ENCODE data around the gene APBB3. TPM values are rescaled to one million over a fixed set of nuclear protein-coding genes. Genes with fewer than 3 reads are reported as not detected.

APBB3 gene
- polyA plus RNA-seq, 1 donor from 2014 or later = 131 TPM

- Histone ChIP-seq H3K4me3 (ENCODE audit: low read length) (peak overlapping the region; percentile 99), H3K36me3 (ENCODE audit: insufficient read depth, low read length) (no peaks in the 10 kb centered on the region), H3K27ac (ENCODE audit: low read length) (peak overlapping the region; percentile 92)
These were observed 802 bp downstream of the APBB3 start for GRCh38 chr5:140563596-140563995.

DNA sequence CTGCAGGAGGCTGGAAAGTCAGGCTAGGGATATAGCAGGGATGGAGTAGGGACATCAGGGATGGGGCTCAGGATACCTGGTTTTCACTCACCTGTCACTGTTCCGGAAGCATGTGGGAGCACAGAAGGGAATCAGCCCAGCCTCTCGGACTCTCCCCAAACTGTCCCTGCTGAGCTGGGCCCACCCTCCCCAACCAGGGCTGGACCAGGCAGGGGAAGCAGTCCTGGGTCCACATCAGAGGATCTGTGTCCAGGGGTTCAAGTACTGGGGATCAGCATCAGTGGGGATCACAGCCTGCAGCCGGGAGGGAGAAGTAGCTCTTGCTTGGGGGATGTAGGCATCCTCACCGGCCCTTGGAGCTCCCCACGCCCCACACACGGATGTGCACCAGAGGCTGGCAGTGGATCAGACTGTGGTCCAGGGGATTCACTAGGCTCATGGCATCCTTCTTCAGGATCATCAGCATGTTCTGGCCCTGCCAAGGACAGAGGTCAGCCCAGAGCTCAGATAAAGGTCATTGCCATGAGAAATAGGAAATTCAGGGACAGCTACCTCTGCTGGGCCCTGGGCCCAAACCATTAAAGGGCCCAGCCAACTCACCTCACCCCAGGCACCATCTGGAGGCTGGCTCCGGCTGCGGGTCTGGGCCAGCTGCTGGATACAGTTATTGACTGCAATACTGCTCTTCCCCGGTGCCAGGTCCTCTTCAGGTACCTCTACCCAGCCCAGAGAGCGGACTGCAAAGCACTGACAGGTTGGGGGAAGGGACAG is 2.5 kb downstream of the APBB3 start:
- no peaks in the 10 kb centered on the region for H3K9me3 ChIP-seq (ENCODE audit: low read length)
- no peak overlapping the region for H3K27ac ChIP-seq (ENCODE audit: low read length)
- peak overlapping the region; percentile 7 for H3K4me3 ChIP-seq (ENCODE audit: low read length)
- no peaks in the 10 kb centered on the region for H3K9me2 ChIP-seq (ENCODE audit: insufficient read depth, low read length)
- no peak overlapping the region for H2AFZ ChIP-seq (ENCODE audit: low read depth, low read length)
- H3K27me3 ChIP-seq (ENCODE audit: insufficient read depth, low read depth, low read length) = no peaks in the 10 kb centered on the region
- no peaks in the 10 kb centered on the region for H3K36me3 ChIP-seq (ENCODE audit: insufficient read depth, low read length)
- no peak overlapping the region for H3K4me2 ChIP-seq (ENCODE audit: low read length)
- no peaks in the 10 kb centered on the region for H4K20me1 ChIP-seq (ENCODE audit: insufficient read depth)
- no peaks in the 10 kb centered on the region for H3F3A ChIP-seq (ENCODE audit: insufficient read depth, low read length, poor library complexity, severe bottlenecking)
- no peak overlapping the region for H3K9ac ChIP-seq (ENCODE audit: low read length)
- H3K79me2 ChIP-seq (replicated peaks; ENCODE audit: insufficient read depth, low read length) = peaks cover 15% of the 10 kb centered on the region
- no peak for TF ChIP-seq EZH2 (IDR thresholded peaks at IDR 0.05; ENCODE audit: borderline replicate concordance, insufficient read depth, low read length, poor library complexity, severe bottlenecking)
- no peak for TF ChIP-seq MXI1 (conservative IDR thresholded peaks at IDR 0.05; ENCODE audit: poor library complexity, severe bottlenecking)
- TF ChIP-seq TAF1 (IDR thresholded peaks at IDR 0.05; ENCODE audit: low read depth) = no peak
- no peak for TF ChIP-seq SMC3 (conservative IDR thresholded peaks at IDR 0.05; ENCODE audit: poor library complexity)
- TF ChIP-seq RAD21 (conservative IDR thresholded peaks at IDR 0.05) = no peak
- TF ChIP-seq POLR2AphosphoS5 (IDR thresholded peaks at IDR 0.05) = no peak
- TF ChIP-seq, protein P1, sequence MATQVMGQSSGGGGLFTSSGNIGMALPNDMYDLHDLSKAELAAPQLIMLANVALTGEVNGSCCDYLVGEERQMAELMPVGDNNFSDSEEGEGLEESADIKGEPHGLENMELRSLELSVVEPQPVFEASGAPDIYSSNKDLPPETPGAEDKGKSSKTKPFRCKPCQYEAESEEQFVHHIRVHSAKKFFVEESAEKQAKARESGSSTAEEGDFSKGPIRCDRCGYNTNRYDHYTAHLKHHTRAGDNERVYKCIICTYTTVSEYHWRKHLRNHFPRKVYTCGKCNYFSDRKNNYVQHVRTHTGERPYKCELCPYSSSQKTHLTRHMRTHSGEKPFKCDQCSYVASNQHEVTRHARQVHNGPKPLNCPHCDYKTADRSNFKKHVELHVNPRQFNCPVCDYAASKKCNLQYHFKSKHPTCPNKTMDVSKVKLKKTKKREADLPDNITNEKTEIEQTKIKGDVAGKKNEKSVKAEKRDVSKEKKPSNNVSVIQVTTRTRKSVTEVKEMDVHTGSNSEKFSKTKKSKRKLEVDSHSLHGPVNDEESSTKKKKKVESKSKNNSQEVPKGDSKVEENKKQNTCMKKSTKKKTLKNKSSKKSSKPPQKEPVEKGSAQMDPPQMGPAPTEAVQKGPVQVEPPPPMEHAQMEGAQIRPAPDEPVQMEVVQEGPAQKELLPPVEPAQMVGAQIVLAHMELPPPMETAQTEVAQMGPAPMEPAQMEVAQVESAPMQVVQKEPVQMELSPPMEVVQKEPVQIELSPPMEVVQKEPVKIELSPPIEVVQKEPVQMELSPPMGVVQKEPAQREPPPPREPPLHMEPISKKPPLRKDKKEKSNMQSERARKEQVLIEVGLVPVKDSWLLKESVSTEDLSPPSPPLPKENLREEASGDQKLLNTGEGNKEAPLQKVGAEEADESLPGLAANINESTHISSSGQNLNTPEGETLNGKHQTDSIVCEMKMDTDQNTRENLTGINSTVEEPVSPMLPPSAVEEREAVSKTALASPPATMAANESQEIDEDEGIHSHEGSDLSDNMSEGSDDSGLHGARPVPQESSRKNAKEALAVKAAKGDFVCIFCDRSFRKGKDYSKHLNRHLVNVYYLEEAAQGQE (IDR thresholded peaks at IDR 0.05; ENCODE audit: borderline replicate concordance) = no peak

More at GRCh38 chr5:140563596-140563995, 802 bp downstream of the APBB3 start:
- peaks cover 14% of the 10 kb centered on the region for H3K79me2 ChIP-seq (replicated peaks; ENCODE audit: insufficient read depth, low read length)
- peak overlapping the region; percentile 99 for H3K4me2 ChIP-seq (ENCODE audit: low read length)
- no peaks in the 10 kb centered on the region for H4K20me1 ChIP-seq (ENCODE audit: insufficient read depth)
- no peaks in the 10 kb centered on the region for H3K9me3 ChIP-seq (ENCODE audit: low read length)
- H3F3A ChIP-seq (ENCODE audit: insufficient read depth, low read length, poor library complexity, severe bottlenecking) = no peaks in the 10 kb centered on the region
- no peaks in the 10 kb centered on the region for H3K27me3 ChIP-seq (ENCODE audit: insufficient read depth, low read depth, low read length)
- H2AFZ ChIP-seq (ENCODE audit: low read depth, low read length) = peak overlapping the region; percentile 91
- TF ChIP-seq CTCF (IDR thresholded peaks at IDR 0.05; ENCODE audit: poor library complexity, severe bottlenecking) = no peak
- no peak for TF ChIP-seq TAF1 (IDR thresholded peaks at IDR 0.05; ENCODE audit: low read depth)
- no peak for TF ChIP-seq EZH2 (IDR thresholded peaks at IDR 0.05; ENCODE audit: borderline replicate concordance, insufficient read depth, low read length, poor library complexity, severe bottlenecking)
- no peak for TF ChIP-seq RAD21 (conservative IDR thresholded peaks at IDR 0.05)
- TF ChIP-seq MXI1 (conservative IDR thresholded peaks at IDR 0.05; ENCODE audit: poor library complexity, severe bottlenecking) = no peak
- TF ChIP-seq POLR2AphosphoS5 (IDR thresholded peaks at IDR 0.05) = no peak
- TF ChIP-seq, protein P1 (IDR thresholded peaks at IDR 0.05; ENCODE audit: borderline replicate concordance) = no peak
- TF ChIP-seq EP300 (conservative IDR thresholded peaks at IDR 0.05; ENCODE audit: poor library complexity, severe bottlenecking) = no peak
- no peak for TF ChIP-seq SMC3 (conservative IDR thresholded peaks at IDR 0.05; ENCODE audit: poor library complexity)
- H3K9ac ChIP-seq (ENCODE audit: low read length) = peak overlapping the region; percentile 98
- no peaks in the 10 kb centered on the region for H3K9me2 ChIP-seq (ENCODE audit: insufficient read depth, low read length)

All from neural cell (in vitro differentiated cells).